LHCN-M2 (cell line): Measurements from ENCODE around the gene TMEM80. TPM values are rescaled to one million over a fixed set of nuclear protein-coding genes. Genes with fewer than 3 reads are reported as not detected.
"Not testable (repeated sequence)": the region's sequence is repeated elsewhere in the genome, so short reads cannot be mapped to it uniquely, and the experiment has no call there.

ENCODE experiments used
- DNase-seq: peaks from one replicate; pipeline ENCODE4 v3.0.0-alpha.2; 2012; ENCODE audit warnings: low read depth
- polyA plus RNA-seq: library from polyadenylated mRNA; unstranded; fragments of >200 nt; gene quantifications from one replicate; pipeline ENCODE4 v1.2.1, GENCODE V29; 2012; ENCODE audit warnings: missing spikeins
- total RNA-seq: library from RNA; depleted of rRNA; stranded (reverse); fragments of >200 nt; gene quantifications from 2 replicates; pipeline ENCODE4 v1.2.3, GENCODE V29; 2014; rRNA removed

Gene TMEM80
- total RNA-seq = 26.2 and 30.3 TPM in 2 replicates
- 22.2 TPM for polyA plus RNA-seq

- DNase-seq = peak; percentile 97
Measured at GRCh38 chr11:695538-696248, at the start of gene TMEM80. TSS of gene TMEM80 (plus strand) at chr11:695816. CDS start at chr11:695828, 12 bp downstream.

- DNase-seq = no peak
Measured at GRCh38 chr11:646214-646613, 49.4 kb upstream of the TMEM80 start.

GRCh38 chr11:647672-648158 is 47.9 kb upstream of the TMEM80 start:
- not testable (repeated sequence) for DNase-seq

GRCh38 chr11:650482-650881 is 45.1 kb upstream of the TMEM80 start:
- peak; percentile 29 for DNase-seq

GRCh38 chr11:653136-653535 is 42.5 kb upstream of the TMEM80 start:
- not testable (repeated sequence) for DNase-seq

GRCh38 chr11:653837-654236 is 41.8 kb upstream of the TMEM80 start:
- no peak for DNase-seq

GRCh38 chr11:654444-654843 is 41.2 kb upstream of the TMEM80 start:
- DNase-seq = not testable (repeated sequence)

GRCh38 chr11:655036-655726 is 40.4 kb upstream of the TMEM80 start:
- DNase-seq = no peak

GRCh38 chr11:656426-656825 is 39.2 kb upstream of the TMEM80 start:
- DNase-seq = no peak

GRCh38 chr11:656866-657265 is 38.8 kb upstream of the TMEM80 start:
- DNase-seq = no peak

- no peak for DNase-seq
Measured at GRCh38 chr11:657691-658126, 37.9 kb upstream of the TMEM80 start.

- DNase-seq = no peak
Measured at GRCh38 chr11:659532-660085, 36.0 kb upstream of the TMEM80 start.

- DNase-seq = no peak
Measured at GRCh38 chr11:660281-660680, 35.3 kb upstream of the TMEM80 start.

GRCh38 chr11:660681-661444 is 34.8 kb upstream of the TMEM80 start:
- DNase-seq = no peak

GRCh38 chr11:662689-663274 is 32.8 kb upstream of the TMEM80 start:
- peak; percentile 51 for DNase-seq

GRCh38 chr11:665062-665703 is 30.4 kb upstream of the TMEM80 start:
- peak; percentile 83 for DNase-seq

GRCh38 chr11:665704-666281 is 29.8 kb upstream of the TMEM80 start:
- peak; percentile 78 for DNase-seq

GRCh38 chr11:673866-674265 is 21.8 kb upstream of the TMEM80 start:
- no peak for DNase-seq

GRCh38 chr11:674406-674805 is 21.2 kb upstream of the TMEM80 start:
- DNase-seq = no peak

- no peak for DNase-seq
Measured at GRCh38 chr11:678297-678696, 17.3 kb upstream of the TMEM80 start.
